SK-N-SH (cell line): ENCODE data around the gene PLXND1. TPM values are rescaled to one million over a fixed set of nuclear protein-coding genes. Genes with fewer than 3 reads are reported as not detected.

ENCODE experiments used
- CTCF ChIA-PET: fragments of 300-600, 350-600 bp; formaldehyde crosslinking; extraction: SDS; loops from one replicate; lab custom pipeline; 2021; lab: Yijun Ruan, JAX
- POLR2A ChIA-PET: fragments of 350-600 bp; sonication (Branson Sonifier 250); formaldehyde crosslinking; extraction: SDS; loops from one replicate; lab custom pipeline; 2020; ENCODE audit warnings: antibody characterized with exemption, inconsistent platforms; lab: Yijun Ruan, JAX
- DNase-seq: peaks from one replicate; pipeline ENCODE4 v3.0.0; 2012
- H2AFZ ChIP-seq: fragments of 200-600 bp; sonication (generic); 2 replicates; pipeline ENCODE4 v1.8.1; 2016; ENCODE audit warnings: antibody characterized with exemption, mild to moderate bottlenecking, low read depth
- H3F3A ChIP-seq: fragments of 200-600 bp; sonication (generic); replicated peaks from 2 replicates; pipeline ENCODE3; 2016; ENCODE audit warnings: antibody characterized with exemption, mild to moderate bottlenecking; ENCODE audit not compliant: insufficient read depth
- H3K27ac ChIP-seq, 2 experiments: fragments of 200-500 bp in 1 of 2; fragments of 200-600 bp in 1 of 2; sonication (Bioruptor generic) in 1 of 2; sonication (generic), shearing (Covaris generic) in 1 of 2; 2 replicates each; pipeline versions ENCODE4 v1.5.1 to v1.6.1; 2014 to 2016; ENCODE audit warnings: low read depth in 2 of 2, inconsistent platforms in 1 of 2, low read length in 1 of 2, mild to moderate bottlenecking in 1 of 2, mixed read lengths in 1 of 2
- H3K27me3 ChIP-seq: fragments of 200-600 bp; sonication (generic), shearing (Covaris generic); 2 replicates; pipeline ENCODE4 v1.6.1; 2016; ENCODE audit warnings: mixed run types; ENCODE audit not compliant: insufficient read depth
- H3K36me3 ChIP-seq, 2 experiments: fragments of 200-500 bp in 1 of 2; fragments of 200-600 bp in 1 of 2; sonication (Bioruptor generic) in 1 of 2; sonication (generic) in 1 of 2; replicated peaks in 1 of 2; 2 replicates each; pipeline versions ENCODE3 to v1.5.1; 2014 to 2016; ENCODE audit warnings: low read length in 1 of 2, mild to moderate bottlenecking in 1 of 2; ENCODE audit not compliant: insufficient read depth in 2 of 2, control insufficient read depth in 1 of 2
- H3K4me1 ChIP-seq, 2 experiments: fragments of 200-500 bp in 1 of 2; fragments of 200-600 bp in 1 of 2; sonication (Bioruptor generic) in 1 of 2; sonication (generic), shearing (Covaris generic) in 1 of 2; 2 replicates each; pipeline versions ENCODE4 v1.5.1 to v1.6.1; 2014 to 2016; ENCODE audit warnings: low read depth in 1 of 2, low read length in 1 of 2, mixed run types in 1 of 2; ENCODE audit not compliant: insufficient read depth in 2 of 2, control insufficient read depth in 1 of 2
- H3K4me2 ChIP-seq: fragments of 200-600 bp; sonication (generic), shearing (Covaris generic); 2 replicates; pipeline ENCODE4 v1.6.1; 2017; ENCODE audit warnings: mixed run types
- H3K4me3 ChIP-seq, 2 experiments: fragments of 200-500 bp in 1 of 2; fragments of 200-600 bp in 1 of 2; sonication (Bioruptor generic) in 1 of 2; sonication (generic), shearing (Covaris generic) in 1 of 2; 2 replicates each; pipeline versions ENCODE4 v1.5.1 to v1.8.1; 2014 to 2016; ENCODE audit warnings: low read depth in 2 of 2, inconsistent platforms in 1 of 2, low read length in 1 of 2, mild to moderate bottlenecking in 1 of 2, mixed read lengths in 1 of 2, moderate library complexity in 1 of 2
- H3K79me2 ChIP-seq: fragments of 200-600 bp; sonication (generic); 2 replicates; pipeline ENCODE4 v1.8.1; 2017; ENCODE audit warnings: mild to moderate bottlenecking; ENCODE audit not compliant: insufficient read depth
- H3K9ac ChIP-seq: fragments of 200-600 bp; sonication (generic); 2 replicates; pipeline ENCODE4 v1.6.1; 2017; ENCODE audit warnings: mixed run types
- H3K9me2 ChIP-seq: fragments of 200-600 bp; sonication (generic); 2 replicates; pipeline ENCODE4 v1.6.1; 2017; ENCODE audit warnings: mixed run types
- H3K9me3 ChIP-seq: fragments of 200-600 bp; sonication (generic); 2 replicates; pipeline ENCODE4 v1.6.1; 2017; ENCODE audit warnings: mixed run types, mild to moderate bottlenecking, moderate library complexity
- H4K20me1 ChIP-seq: fragments of 200-600 bp; sonication (generic); 2 replicates; pipeline ENCODE4 v1.6.1; 2017; ENCODE audit warnings: mild to moderate bottlenecking, mixed run types; ENCODE audit not compliant: insufficient read depth
- CHD2 ChIP-seq: fragments of 150-350 bp; IDR thresholded peaks from 2 replicates; pipeline ENCODE4 v1.6.1; 2018; ENCODE audit warnings: low read length; ENCODE audit not compliant: partially characterized antibody
- ELF1 ChIP-seq: IDR thresholded peaks from 2 replicates; pipeline ENCODE4 v1.4.0; 2012
- FOSL2 ChIP-seq: IDR thresholded peaks from 2 replicates; pipeline ENCODE4 v1.4.0; 2012; ENCODE audit warnings: low read depth, mild to moderate bottlenecking, moderate library complexity, borderline replicate concordance
- FOXJ3 ChIP-seq: sonication (generic); formaldehyde crosslinking; IDR thresholded peaks from 2 replicates; pipeline ENCODE4 v1.5.1; 2020; ENCODE audit warnings: mild to moderate bottlenecking, missing genetic modification reagents
- FOXM1 ChIP-seq: IDR thresholded peaks from 2 replicates; pipeline ENCODE4 v1.4.0; 2012; ENCODE audit warnings: low read depth, mild to moderate bottlenecking
- GABPA ChIP-seq: IDR thresholded peaks from 2 replicates; pipeline ENCODE4 v1.4.0; 2012; ENCODE audit warnings: low read depth, mild to moderate bottlenecking
- MEF2A ChIP-seq: IDR thresholded peaks from 2 replicates; pipeline ENCODE4 v1.4.0; 2012; ENCODE audit warnings: low read depth, borderline replicate concordance
- NFIC ChIP-seq: IDR thresholded peaks from 2 replicates; pipeline ENCODE4 v1.4.0; 2012; ENCODE audit warnings: borderline replicate concordance
- NRF1 ChIP-seq: IDR thresholded peaks from 2 replicates; pipeline ENCODE4 v1.6.1; 2012; ENCODE audit warnings: low read depth, mild to moderate bottlenecking, low read length
- RAD21 ChIP-seq: IDR thresholded peaks from 2 replicates; pipeline ENCODE4 v1.6.1; 2012; ENCODE audit warnings: mild to moderate bottlenecking, low read length
- RFX5 ChIP-seq: IDR thresholded peaks from 2 replicates; pipeline ENCODE4 v1.6.1; 2012; ENCODE audit warnings: mild to moderate bottlenecking, improper control_type of control experiment, low read length
- RXRA ChIP-seq: IDR thresholded peaks from 2 replicates; pipeline ENCODE4 v1.4.0; 2012; ENCODE audit warnings: low read depth, mild to moderate bottlenecking, borderline replicate concordance
- SIN3A ChIP-seq: IDR thresholded peaks from 2 replicates; pipeline ENCODE4 v1.6.1; 2012; ENCODE audit warnings: low read depth, mild to moderate bottlenecking, low read length, moderate library complexity, borderline replicate concordance
- SMC3 ChIP-seq: IDR thresholded peaks from 2 replicates; pipeline ENCODE4 v1.6.1; 2012; ENCODE audit warnings: low read depth, low read length, improper control_type of control experiment
- WGBS: methylation state at CpG from one replicate; pipeline ENCODE4 v1.1.6; 2017; ENCODE audit warnings: low lambda C conversion rate; 5-methylcytosine and 5-hydroxymethylcytosine counted together
- polyA plus RNA-seq, 3 experiments: library from polyadenylated mRNA; depleted of rRNA; stranded (reverse); fragments of >200 nt; gene quantifications; 2 replicates each; pipeline ENCODE4 v1.2.3, GENCODE V29; 2012
- TF ChIP-seq, protein P1 (sequence below): IDR thresholded peaks from 2 replicates; pipeline ENCODE4 v1.4.0; 2012; ENCODE audit warnings: low read depth
- TF ChIP-seq, protein P2 (sequence below): fragments of 200-600 bp; sonication (generic); IDR thresholded peaks from 2 replicates; pipeline ENCODE4 v1.6.1; 2017; ENCODE audit warnings: antibody characterized with exemption, mild to moderate bottlenecking, moderate library complexity
- TF ChIP-seq, protein P3 (sequence below): IDR thresholded peaks from 2 replicates; pipeline ENCODE4 v1.4.0; 2012; ENCODE audit warnings: low read depth, borderline replicate concordance
- TF ChIP-seq, protein P4 (sequence below): fragments of 150-350 bp; IDR thresholded peaks from 2 replicates; pipeline ENCODE4 v1.6.1; 2016; ENCODE audit warnings: mild to moderate bottlenecking, low read depth, low read length
- TF ChIP-seq, protein P5 (sequence below): fragments of 150-350 bp; IDR thresholded peaks from 2 replicates; pipeline ENCODE4 v1.6.1; 2017; ENCODE audit warnings: antibody characterized with exemption, low read length, low read depth, borderline replicate concordance
- TF ChIP-seq, protein P6 (sequence below): IDR thresholded peaks from 2 replicates; pipeline ENCODE4 v1.6.1; 2012; ENCODE audit warnings: mild to moderate bottlenecking, low read depth, low read length, moderate library complexity

Gene PLXND1
- polyA plus RNA-seq, 1 of the 3 experiments (the other 2 are of a cell fraction): 53.5 TPM

DNA sequence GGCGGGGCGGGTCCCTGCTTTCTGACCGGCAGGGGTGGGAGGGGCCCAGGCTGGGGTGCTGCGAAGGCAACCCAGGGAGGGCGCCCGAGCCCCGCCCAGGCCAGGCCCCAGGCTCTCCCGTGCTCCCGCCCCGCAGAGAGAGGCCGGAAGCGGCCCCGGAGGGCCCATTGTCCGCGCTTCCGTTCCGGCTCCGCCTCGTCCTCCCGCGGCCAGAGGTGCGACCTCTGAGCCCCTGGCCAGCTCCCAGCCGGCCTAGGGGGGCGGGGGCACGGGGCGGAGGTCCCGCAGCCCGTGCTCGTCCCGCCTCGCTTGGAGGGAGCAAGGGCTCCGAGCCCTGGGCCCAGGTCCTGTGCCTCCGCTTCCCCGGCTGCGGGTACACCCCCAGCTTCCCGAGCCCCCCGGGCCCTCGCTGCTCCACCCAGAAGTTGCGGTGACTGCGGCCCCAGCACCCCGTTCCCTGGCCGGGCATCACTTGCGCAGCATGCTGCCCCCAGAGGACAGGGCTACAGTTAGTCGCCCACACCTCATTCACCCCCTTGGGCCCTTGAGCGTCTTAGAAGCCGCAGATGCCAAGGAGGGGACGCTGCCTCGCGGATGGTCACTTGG lies 20.4 kb upstream of the PLXND1 start (continued):
- TF ChIP-seq, protein P1, sequence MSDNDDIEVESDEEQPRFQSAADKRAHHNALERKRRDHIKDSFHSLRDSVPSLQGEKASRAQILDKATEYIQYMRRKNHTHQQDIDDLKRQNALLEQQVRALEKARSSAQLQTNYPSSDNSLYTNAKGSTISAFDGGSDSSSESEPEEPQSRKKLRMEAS: no peak
- TF ChIP-seq RXRA (no peak), NRF1 (no peak), GABPA (no peak), RAD21 (no peak), CHD2 (no peak), FOXM1 (no peak)

DNA sequence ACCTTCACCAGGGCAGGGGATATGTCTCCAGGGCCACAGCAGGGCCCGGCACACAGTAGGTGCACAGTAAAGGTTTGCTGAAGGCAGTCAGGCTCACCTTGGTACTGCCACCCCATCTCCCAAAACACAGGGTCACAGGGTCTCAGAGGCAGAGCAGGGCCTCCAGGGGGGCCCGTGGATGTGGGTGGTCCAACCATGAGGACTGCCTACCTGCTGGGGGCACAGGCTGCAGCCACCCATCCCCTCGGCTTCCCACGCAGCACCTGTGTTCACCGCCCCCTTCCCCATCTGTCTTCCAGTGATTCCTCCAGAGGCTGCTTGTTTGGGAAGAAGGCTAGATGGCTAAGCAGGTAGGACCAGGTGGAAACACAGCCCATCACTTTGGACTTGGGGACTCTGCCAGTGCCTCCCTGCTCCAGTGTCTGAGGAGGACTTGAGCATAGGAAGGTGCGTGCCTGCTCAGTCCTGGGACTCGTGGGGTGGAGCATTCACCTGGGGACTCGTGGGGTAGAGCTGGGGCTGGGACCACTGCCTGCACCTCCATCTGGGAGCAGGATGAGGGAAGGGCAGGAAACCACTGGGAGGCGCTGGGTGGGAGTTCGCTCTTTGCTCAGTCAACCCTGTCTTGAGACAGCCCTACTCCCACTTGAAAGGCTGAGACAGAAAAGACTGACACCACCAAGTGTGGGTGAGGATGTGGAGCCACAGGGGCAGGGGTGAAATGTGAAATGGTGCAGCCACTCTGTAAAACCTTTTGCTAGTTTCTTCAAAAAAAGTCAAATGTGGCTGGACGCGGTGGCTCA lies 18.8 kb upstream of the PLXND1 start:
- H3K4me2 ChIP-seq: no peak overlapping the region
- no peaks in the 10 kb centered on the region for H3K27me3 ChIP-seq
- no peaks in the 10 kb centered on the region for H4K20me1 ChIP-seq
- no peaks in the 10 kb centered on the region for H3K79me2 ChIP-seq
- POLR2A ChIA-PET: no interaction called here
- DNase-seq: peak; percentile 47
- no peaks in the 10 kb centered on the region for H3K9me2 ChIP-seq
- no peak overlapping the region for H2AFZ ChIP-seq
- CTCF ChIA-PET: no interaction called here
- no peaks in the 10 kb centered on the region for H3F3A ChIP-seq
- H3K9ac ChIP-seq: no peak overlapping the region
- WGBS: 91% methylated on average over 11 of the region's 12 CpGs
- no peaks in the 10 kb centered on the region for H3K9me3 ChIP-seq
- H3K27ac ChIP-seq: no peak overlapping the region
- no peaks in the 10 kb centered on the region for H3K36me3 ChIP-seq
- H3K4me3 ChIP-seq: no peak overlapping the region
- H3K4me1 ChIP-seq: no peaks in the 10 kb centered on the region; a peak in 1 of 4 replicates
- no peak for TF ChIP-seq GABPA
- no peak for TF ChIP-seq FOXJ3 (CRISPR knock-in tag)
- TF ChIP-seq, protein P2, sequence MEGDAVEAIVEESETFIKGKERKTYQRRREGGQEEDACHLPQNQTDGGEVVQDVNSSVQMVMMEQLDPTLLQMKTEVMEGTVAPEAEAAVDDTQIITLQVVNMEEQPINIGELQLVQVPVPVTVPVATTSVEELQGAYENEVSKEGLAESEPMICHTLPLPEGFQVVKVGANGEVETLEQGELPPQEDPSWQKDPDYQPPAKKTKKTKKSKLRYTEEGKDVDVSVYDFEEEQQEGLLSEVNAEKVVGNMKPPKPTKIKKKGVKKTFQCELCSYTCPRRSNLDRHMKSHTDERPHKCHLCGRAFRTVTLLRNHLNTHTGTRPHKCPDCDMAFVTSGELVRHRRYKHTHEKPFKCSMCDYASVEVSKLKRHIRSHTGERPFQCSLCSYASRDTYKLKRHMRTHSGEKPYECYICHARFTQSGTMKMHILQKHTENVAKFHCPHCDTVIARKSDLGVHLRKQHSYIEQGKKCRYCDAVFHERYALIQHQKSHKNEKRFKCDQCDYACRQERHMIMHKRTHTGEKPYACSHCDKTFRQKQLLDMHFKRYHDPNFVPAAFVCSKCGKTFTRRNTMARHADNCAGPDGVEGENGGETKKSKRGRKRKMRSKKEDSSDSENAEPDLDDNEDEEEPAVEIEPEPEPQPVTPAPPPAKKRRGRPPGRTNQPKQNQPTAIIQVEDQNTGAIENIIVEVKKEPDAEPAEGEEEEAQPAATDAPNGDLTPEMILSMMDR: no peak
- TF ChIP-seq, protein P3, sequence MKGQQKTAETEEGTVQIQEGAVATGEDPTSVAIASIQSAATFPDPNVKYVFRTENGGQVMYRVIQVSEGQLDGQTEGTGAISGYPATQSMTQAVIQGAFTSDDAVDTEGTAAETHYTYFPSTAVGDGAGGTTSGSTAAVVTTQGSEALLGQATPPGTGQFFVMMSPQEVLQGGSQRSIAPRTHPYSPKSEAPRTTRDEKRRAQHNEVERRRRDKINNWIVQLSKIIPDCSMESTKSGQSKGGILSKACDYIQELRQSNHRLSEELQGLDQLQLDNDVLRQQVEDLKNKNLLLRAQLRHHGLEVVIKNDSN: no peak
- no peak for TF ChIP-seq ELF1
- no peak for TF ChIP-seq NFIC
- TF ChIP-seq, protein P4, sequence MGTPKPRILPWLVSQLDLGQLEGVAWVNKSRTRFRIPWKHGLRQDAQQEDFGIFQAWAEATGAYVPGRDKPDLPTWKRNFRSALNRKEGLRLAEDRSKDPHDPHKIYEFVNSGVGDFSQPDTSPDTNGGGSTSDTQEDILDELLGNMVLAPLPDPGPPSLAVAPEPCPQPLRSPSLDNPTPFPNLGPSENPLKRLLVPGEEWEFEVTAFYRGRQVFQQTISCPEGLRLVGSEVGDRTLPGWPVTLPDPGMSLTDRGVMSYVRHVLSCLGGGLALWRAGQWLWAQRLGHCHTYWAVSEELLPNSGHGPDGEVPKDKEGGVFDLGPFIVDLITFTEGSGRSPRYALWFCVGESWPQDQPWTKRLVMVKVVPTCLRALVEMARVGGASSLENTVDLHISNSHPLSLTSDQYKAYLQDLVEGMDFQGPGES: no peak
- no peak for TF ChIP-seq RFX5
- TF ChIP-seq, protein P1: no peak
- TF ChIP-seq SMC3: no peak
- TF ChIP-seq RXRA: no peak
- no peak for TF ChIP-seq FOSL2
- no peak for TF ChIP-seq SIN3A
- TF ChIP-seq, protein P5, sequence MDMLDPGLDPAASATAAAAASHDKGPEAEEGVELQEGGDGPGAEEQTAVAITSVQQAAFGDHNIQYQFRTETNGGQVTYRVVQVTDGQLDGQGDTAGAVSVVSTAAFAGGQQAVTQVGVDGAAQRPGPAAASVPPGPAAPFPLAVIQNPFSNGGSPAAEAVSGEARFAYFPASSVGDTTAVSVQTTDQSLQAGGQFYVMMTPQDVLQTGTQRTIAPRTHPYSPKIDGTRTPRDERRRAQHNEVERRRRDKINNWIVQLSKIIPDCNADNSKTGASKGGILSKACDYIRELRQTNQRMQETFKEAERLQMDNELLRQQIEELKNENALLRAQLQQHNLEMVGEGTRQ: no peak
- TF ChIP-seq, protein P6, sequence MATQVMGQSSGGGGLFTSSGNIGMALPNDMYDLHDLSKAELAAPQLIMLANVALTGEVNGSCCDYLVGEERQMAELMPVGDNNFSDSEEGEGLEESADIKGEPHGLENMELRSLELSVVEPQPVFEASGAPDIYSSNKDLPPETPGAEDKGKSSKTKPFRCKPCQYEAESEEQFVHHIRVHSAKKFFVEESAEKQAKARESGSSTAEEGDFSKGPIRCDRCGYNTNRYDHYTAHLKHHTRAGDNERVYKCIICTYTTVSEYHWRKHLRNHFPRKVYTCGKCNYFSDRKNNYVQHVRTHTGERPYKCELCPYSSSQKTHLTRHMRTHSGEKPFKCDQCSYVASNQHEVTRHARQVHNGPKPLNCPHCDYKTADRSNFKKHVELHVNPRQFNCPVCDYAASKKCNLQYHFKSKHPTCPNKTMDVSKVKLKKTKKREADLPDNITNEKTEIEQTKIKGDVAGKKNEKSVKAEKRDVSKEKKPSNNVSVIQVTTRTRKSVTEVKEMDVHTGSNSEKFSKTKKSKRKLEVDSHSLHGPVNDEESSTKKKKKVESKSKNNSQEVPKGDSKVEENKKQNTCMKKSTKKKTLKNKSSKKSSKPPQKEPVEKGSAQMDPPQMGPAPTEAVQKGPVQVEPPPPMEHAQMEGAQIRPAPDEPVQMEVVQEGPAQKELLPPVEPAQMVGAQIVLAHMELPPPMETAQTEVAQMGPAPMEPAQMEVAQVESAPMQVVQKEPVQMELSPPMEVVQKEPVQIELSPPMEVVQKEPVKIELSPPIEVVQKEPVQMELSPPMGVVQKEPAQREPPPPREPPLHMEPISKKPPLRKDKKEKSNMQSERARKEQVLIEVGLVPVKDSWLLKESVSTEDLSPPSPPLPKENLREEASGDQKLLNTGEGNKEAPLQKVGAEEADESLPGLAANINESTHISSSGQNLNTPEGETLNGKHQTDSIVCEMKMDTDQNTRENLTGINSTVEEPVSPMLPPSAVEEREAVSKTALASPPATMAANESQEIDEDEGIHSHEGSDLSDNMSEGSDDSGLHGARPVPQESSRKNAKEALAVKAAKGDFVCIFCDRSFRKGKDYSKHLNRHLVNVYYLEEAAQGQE: no peak
- no peak for TF ChIP-seq MEF2A
- no peak for TF ChIP-seq FOXM1
